Lung microvascular endothelial cell (primary cell): ENCODE data around the gene BCAS3. TPM values are rescaled to one million over a fixed set of nuclear protein-coding genes. Genes with fewer than 3 reads are reported as not detected.
"Not testable (repeated sequence)": the region's sequence is repeated elsewhere in the genome, so short reads cannot be mapped to it uniquely, and the experiment has no call there.

Experiments
- DNase-seq, 2 donors: peaks; one replicate each; pipeline versions ENCODE4 v3.0.0 to v3.0.0-alpha.2; 2010; ENCODE audit warnings: low read depth in 2 of 2
- total RNA-seq: library from RNA; depleted of rRNA; stranded (reverse); fragments of >200 nt; gene quantifications from 2 replicates; pipeline ENCODE4 v1.2.1, GENCODE V29; 2014

The BCAS3 gene
- total RNA-seq, 1 donor from 2014 or later = 17.9 TPM

- DNase-seq = peak; percentile 77 to 88
These were observed 739.1 kb downstream of the BCAS3 start for GRCh38 chr17:61416540-61417363.

GRCh38 chr17:61418449-61418848, 740.8 kb downstream of the BCAS3 start:
- no peak for DNase-seq

- DNase-seq = no peak
These were observed 741.9 kb downstream of the BCAS3 start for GRCh38 chr17:61419496-61420046.

- no peak for DNase-seq
These were observed 742.4 kb downstream of the BCAS3 start for GRCh38 chr17:61420052-61420451.

- DNase-seq = no peak
These were observed 743.2 kb downstream of the BCAS3 start for GRCh38 chr17:61420745-61421398.

GRCh38 chr17:61421460-61421859, 743.8 kb downstream of the BCAS3 start:
- no peak for DNase-seq

GRCh38 chr17:61422116-61422799, 744.6 kb downstream of the BCAS3 start:
- no peak for DNase-seq

- DNase-seq = no peak
These were observed 745.2 kb downstream of the BCAS3 start for GRCh38 chr17:61422869-61423268.

GRCh38 chr17:61423967-61424649, 746.5 kb downstream of the BCAS3 start:
- DNase-seq = no peak

GRCh38 chr17:61425682-61426481, 748.2 kb downstream of the BCAS3 start:
- DNase-seq = no peak

- no peak for DNase-seq
These were observed 749.0 kb downstream of the BCAS3 start for GRCh38 chr17:61426482-61427304.

GRCh38 chr17:61427567-61427966, 749.9 kb downstream of the BCAS3 start:
- no peak for DNase-seq

GRCh38 chr17:61429274-61429673, 751.6 kb downstream of the BCAS3 start:
- no peak for DNase-seq

- not testable (repeated sequence) for DNase-seq
These were observed 752.2 kb downstream of the BCAS3 start for GRCh38 chr17:61429831-61430230.

GRCh38 chr17:61431594-61432311, 754.1 kb downstream of the BCAS3 start:
- no peak for DNase-seq

- no peak for DNase-seq
These were observed 758.6 kb downstream of the BCAS3 start for GRCh38 chr17:61436273-61436672.

- DNase-seq = no peak
These were observed 759.5 kb downstream of the BCAS3 start for GRCh38 chr17:61436995-61437704.

GRCh38 chr17:61440697-61441096, 763.0 kb downstream of the BCAS3 start:
- DNase-seq = no peak
